ENCODE measurements around the gene TUBE1.
A peak's percentile ranks its signal among the peaks of the same experiment; 100 is the strongest.
"Not testable (repeated sequence)": the region's sequence is repeated elsewhere in the genome, so short reads cannot be mapped to it uniquely, and the experiment has no call there.

TUBE1 gene, protein sequence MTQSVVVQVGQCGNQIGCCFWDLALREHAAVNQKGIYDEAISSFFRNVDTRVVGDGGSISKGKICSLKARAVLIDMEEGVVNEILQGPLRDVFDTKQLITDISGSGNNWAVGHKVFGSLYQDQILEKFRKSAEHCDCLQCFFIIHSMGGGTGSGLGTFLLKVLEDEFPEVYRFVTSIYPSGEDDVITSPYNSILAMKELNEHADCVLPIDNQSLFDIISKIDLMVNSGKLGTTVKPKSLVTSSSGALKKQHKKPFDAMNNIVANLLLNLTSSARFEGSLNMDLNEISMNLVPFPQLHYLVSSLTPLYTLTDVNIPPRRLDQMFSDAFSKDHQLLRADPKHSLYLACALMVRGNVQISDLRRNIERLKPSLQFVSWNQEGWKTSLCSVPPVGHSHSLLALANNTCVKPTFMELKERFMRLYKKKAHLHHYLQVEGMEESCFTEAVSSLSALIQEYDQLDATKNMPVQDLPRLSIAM

DNA sequence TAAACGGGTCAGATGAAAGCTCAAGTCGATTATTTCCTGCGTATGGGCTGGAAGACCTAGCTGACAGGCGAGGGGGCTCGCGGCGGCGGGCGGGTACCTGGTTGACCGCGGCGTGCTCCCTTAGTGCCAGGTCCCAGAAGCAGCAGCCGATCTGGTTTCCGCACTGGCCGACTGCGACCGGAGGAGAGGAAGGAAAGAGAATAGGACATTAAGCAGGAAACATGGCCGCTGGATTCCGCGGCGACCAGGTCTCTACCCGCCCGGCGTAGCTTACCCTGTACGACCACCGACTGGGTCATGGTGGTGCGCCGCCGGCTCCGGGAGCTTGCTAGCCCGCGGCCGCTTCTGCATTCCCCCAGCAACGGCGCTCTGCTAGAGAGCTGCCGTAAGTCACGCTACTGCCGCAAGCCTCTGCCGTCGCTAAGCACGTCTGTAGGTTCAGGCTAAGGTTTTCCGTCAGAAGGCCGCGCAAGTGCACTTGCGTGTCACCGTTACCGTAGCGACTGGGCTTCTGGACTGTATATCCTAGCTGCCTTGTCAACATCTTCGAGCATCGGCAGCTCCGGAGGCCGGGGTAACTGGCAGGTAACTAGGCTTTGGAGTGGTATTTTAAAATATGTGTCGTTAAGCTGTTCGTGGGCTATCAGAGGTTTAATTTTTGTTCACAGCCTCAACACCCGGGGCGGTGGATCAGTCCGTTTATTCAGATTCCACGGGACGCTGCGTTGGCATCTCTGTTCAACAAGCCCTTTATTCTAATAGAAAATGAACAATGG is at the start of gene TUBE1, which contains the start of gene FAM229B:
TUBE1 (minus strand) TSS at position 347 of the 776 bp plus-strand sequence; CDS start at position 299, 48 bp downstream.
FAM229B (plus strand) TSS at position 456 of the 776 bp plus-strand sequence. CDS start 11,693 bp downstream, outside the sequence.
- peak; percentile 90 for DNase-seq

DNA sequence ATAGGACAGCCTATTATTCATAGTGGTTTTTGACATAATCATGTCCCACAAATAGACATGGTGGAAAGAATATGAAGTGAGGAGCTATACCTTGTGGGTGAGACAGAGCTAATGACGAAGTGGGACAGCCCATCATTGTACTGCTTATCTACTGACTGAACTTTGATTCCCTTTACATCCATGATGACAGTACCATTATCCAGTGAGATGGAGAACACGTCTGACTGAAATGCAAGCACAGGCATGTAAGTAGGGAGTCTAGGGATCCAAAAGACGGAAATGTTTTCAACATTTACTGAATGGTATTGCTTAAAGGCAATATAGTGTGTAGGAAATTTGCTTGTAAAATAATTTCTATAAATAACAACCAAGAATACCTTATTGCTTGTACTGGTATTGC is 43.6 kb upstream of the TUBE1 start:
- DNase-seq, result no peak

DNA sequence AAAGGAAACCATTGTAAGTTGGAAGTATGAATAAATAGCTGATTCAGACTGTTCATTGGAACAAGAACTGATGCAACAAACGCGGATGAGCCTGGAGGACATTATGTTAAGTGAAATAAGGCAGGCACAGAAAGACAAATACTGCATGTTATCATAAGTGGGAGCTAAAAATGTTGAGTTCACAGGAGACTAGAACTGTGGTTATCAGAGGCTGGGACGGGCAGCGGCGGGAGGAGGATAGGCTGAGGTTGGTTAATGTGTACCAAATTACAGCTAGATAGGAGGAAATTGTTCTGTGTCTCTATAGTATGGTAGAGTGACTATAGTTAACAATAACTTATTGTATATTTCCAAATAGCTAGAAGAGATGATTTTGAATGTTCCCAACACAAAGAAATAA is 40.9 kb upstream of the TUBE1 start:
- DNase-seq, result no peak

DNA sequence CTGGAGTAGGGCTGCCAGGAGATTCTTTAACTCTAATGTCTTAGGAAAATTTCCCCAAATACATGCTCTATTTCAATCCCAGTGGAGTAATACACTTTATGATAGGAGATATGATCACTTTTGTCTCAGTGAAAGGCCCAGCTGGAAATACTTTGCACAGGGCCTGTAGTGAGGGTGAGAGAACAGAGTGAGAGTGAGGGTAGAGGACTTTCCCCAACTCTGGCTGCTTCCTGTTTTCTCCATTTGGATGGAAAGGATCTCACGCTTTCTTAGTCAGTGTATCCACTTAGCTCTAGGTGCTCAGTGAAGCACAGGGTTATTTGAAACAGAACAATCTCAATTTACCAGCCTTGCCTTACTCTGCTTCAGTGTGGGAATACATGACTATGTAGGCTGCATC is 36.7 kb upstream of the TUBE1 start:
- DNase-seq, result no peak

DNA sequence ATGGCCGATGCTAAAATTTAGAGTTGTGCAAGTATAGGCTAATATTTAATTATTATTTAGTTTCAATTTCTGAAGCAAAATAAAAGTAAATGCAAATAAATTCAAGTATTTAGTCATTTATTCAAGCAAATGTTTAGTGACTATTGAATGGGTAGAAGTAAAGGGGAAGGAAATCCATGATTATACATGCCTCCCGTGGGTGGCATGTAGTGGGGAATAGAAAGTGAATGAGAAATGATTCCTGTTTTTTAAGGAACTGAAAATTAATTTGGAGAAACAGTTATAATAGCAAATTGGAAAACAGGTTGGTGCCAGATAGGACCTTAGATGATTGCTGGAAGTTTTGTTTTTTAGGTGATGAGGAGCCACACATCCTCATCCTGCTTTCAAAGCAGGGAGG is 35.5 kb upstream of the TUBE1 start:
- DNase-seq, result no peak

DNA sequence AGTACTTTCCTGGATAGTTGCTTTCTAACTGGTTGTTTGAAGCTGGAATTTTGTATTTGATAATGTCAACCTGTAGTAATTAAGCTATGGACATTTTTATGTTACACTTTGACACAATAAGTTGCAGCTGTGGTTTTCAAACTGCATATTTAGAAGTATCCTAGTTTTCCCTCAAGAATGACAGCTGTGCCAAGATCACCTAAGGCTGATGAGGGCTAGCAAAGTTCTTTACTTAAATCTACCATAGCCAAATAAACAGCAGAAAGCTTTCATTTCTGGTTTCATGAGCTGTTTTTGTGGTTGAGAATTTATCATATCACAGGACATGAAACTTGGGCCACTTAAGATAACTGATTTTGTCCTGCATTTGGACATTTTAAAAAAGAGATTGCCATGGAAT is 30.8 kb upstream of the TUBE1 start:
- DNase-seq, result no peak

DNA sequence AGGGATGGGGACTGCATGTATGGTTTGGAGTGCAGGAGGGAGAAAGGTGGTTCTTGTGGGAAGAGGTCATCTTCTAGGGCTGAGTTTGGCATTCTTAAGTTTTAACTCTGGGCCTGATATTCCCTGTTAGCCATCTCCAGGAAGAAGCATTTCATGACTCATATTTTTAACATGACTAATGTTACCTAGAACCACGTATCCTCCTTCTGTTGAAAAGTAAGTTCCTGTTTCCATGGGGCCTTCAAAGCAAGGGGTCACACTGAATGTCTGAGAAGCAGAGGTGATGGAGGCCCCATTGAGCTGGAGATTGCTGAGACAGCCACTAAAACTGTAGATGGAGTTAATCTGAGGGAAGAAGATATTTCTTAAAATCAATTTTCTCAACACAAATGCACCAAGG is 30.3 kb upstream of the TUBE1 start:
- DNase-seq, result no peak

DNA sequence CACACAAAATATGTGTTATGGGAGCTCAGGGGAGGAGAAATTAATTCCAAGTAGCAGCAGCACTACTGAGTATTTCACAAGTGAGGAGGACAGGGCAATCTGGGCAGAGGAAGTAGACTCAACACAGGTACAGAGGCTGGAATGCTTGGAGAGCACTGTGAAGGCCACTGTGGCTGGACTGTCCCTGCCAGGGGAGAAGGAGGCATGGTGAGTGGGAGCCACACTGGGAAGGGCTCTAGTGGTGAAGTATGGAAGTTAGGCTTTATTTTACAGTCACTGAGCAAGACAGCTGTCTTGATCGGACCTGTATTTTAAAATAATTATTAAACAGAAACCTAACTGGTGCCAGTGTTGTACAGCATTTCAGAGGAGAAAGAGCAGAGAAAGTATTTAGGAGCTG is 28.9 kb upstream of the TUBE1 start:
- no peak for DNase-seq

DNA sequence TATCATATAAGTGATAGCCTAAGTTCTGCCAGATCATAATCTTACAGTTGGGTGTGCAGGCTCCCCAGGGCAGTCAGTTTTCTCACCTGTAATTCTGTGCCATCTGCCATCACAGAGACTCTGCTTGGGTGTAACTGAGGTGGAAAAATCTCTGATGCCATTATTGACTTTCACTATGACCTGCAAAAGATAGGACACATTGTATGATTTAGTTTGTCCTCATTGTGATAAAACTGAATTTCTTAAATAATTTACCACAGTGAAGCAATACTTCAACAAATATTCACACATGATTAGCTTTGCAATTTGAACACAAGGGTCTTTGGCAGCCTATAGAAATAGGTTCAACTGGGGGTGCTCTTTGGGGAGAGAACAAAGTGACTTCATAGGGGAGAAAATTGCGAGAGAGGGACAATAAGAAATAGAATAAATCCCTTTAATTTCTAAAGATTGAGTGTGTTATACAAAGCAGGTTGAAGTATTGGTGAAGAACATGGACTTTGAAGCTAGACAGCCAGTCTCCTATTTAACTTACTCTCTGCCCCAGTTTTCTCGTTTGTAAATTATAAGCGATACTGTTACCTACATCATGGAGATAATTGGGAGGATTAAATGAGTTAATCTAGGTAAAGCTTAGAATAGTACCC is 27.4 kb upstream of the TUBE1 start:
- no peak for DNase-seq

DNA sequence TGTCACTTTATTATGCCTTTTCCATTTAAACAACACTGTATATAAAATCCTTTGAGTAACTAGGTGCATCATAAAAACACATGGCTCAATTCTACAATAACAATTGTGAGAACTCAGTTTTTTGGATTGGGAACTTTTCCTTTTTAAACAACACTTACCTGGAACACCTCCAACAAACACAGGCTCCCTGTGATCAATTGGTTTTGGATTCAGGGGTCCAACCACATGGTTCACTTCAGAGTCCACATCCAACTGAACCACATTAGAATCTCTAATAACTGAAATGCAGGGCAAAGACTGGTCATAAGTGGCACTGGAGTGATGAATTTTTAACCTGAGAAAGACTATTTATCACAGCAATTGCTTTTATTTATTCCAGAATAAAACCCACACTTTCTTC is 26.6 kb upstream of the TUBE1 start:
- DNase-seq, result no peak

DNA sequence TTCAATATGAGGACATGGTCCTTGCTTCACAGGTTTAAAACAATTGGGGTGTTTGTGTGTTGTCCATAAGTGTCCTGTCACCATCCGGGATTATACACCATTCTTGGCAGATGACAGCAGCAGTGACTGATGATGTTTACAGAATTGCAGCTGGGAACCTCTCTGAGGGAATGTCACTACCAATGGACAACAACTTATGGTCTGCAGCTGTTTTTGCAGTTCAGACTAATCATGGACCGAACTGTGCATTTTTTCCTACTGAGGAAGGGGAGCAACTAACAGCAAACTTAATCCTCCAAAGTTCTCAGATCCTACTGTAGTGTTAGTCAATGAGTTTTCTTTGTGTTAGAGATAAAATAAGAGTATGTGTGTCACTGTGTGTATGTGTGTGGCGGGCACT is 26.1 kb upstream of the TUBE1 start:
- DNase-seq, result no peak

DNA sequence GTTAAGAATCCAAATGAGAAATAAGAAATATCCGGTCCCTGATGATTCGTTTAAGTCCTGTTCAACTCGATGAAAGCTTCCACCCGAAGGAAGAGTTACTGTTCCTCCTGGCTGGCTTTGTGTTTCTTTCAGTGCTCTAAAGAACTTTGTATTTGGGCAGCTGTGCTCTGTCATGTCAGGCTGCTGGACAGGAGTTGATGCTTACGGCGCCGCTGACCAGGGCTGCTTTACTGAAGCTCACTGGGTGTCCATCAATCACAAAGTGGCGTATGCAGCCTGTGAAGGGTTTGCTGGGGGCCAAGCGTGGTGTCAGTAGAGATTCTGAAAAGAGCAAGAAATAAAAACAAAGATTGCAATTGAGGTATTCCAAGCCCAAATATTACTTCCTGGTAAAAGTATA is 22.0 kb upstream of the TUBE1 start:
- DNase-seq, result no peak

DNA sequence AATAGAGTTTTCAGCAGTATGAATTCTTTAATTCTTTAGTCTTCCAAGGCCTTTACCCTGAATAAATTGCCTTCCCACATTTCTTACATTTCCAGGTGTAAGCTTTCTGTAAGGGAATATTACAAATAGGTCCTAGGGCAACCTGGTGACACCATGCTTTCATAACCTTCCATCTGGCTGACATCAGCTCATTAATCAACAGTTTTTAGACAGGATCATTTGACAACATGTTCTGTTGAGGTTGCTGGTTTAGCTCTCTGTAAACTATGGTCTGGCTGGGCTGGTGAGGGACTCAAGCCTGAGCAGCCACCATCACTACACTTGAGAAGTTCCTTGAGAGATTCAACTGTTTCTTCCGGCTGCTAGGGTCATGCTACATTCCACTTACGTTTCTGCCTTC is 19.3 kb upstream of the TUBE1 start:
- DNase-seq, result no peak

DNA sequence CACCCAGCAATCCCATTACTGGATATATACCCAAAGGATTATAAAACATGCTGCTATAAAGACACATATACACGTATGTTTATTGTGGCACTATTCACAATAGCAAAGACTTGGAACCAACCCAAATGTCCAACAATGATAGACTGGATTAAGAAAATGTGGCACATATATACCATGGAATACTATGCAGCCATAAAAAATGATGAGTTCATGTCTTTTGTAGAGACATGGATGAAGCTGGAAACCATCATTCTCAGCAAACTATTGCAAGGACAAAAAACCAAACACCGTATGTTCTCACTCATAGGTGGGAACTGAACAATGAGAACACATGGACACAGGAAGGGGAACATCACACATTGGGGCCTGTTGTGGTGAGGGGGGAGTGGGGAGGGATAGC is 18.7 kb upstream of the TUBE1 start:
- DNase-seq, result not testable (repeated sequence)

DNA sequence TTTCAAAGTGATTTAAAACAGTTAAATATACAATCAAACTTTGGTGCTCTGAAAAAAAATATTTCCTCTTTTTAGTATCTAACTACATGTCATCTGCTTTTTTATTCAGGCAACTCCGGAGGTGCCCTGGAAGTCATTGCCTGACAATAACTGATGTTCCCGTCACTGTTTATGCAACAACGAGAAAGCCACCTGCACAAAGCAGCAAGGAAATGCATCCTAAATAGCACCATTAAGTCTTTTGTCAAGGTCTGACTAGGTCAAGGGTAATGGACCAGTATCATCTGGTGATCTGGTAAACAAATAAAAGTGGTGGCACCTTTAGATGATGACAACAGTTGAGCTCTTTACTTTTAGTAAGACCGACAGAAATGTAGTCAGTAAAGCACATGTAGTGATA is 13.3 kb upstream of the TUBE1 start:
- DNase-seq, result no peak

DNA sequence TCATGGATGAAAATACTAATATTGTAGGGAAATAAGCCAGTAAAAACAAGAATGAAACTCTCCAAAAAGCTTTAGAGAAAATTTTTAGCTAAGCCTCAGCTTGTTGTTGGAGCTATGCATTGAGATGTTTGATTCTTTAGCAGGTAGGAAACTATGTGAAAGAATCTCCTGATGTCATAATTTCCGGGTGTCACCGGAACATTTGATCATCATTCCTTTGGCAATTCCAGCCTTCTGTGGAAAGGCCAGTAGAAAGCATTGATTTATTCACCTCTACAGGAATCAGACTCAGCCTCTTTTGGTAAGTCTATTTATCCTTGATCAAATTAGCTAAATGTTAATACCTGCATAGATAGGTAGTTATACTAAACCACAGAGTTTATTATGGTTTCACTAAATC is 9.6 kb upstream of the TUBE1 start:
- no peak for DNase-seq

DNA sequence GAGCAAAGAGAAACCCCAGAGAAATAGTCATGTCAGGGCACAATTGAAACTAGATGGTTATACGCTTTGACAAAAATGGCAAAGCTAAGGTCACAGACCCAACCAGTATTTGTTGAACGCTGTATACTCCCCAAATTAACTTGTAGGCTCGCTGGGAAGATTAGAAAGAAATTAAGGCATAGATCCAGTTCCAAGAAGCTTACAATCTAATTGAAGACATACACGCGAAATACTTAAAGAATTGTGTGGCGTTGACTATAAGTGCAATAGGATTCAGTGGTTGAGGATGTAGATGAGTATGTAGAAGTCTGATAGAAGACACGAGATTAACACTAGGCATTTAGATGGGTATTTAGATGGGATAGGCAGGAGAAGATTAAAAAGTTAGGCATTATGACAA is 634 bp upstream of the TUBE1 start:
- no peak for DNase-seq

DNA sequence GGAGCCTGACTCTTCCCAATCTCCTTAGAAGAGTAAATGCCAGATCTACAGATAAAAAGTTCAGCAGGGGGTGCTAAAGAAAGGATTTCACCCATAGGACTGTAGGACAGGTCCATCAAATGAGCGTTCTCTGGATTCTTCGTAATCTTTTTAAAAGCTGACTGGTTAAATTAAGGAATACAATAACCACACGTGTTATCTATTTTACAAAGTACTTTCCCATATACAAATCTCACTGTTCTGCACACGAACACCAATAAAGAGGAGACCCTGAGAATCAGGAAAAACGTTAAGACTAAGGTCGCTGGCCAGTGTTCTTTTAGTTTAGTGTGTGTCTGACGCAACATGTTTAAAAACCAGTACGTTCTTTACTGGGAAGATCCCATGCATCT is 542 bp downstream of the TUBE1 start:
- DNase-seq, result peak; percentile 40

DNA sequence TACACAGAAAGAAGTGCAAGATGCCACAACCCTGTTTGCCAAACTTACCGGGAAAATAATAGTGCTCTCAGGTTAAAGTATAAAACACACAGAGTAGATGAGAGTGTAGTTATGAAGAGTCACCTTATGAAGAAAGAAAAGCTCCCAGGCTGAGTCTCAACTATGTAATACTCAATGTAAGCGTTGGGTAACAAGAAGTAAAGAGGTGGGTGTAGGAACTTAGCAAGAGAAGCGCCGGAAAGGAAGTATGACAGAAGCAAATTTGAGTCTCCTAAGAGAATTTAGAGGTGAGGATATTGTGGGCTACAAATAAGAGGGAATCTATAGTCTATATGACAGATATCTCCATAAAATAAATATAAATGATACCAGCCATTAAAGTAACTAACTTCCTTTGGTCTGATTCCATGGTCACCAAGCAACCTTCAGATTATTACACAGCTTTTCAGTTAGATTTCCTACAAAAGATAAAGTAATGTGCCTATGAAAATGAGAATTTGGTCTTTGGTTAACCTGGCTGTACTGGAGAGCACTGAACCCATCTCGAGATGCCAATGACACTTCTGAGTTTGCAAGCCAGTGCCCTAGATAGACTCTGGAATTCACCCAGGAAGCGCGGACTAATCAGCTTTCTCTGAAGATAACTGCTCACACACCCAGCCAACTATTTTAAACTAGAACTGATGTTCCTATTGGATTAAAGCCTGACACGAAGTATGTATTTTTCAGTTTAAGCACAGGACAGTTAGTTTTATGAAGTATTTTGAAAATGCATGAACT is 1.8 kb downstream of the TUBE1 start:
- DNase-seq, result no peak

DNA sequence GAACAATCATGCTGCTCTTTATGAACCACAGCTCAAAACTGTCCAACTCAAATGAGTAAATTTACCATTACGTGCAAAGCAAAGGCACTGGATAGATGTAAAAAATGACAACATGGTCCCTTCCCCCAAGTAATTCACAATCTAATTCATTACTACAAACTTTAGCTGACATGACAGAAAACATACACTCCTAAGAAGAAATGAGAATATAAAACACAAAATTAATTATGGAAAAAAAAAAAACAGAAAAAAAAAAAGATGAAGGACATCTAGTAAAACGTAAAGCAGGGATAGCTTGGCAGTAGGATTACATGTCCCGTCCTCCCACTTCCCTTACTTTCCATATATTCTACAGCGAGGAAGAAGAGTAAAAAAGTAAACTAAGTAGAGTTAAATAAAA is 5.7 kb downstream of the TUBE1 start:
- DNase-seq, result no peak

DNA sequence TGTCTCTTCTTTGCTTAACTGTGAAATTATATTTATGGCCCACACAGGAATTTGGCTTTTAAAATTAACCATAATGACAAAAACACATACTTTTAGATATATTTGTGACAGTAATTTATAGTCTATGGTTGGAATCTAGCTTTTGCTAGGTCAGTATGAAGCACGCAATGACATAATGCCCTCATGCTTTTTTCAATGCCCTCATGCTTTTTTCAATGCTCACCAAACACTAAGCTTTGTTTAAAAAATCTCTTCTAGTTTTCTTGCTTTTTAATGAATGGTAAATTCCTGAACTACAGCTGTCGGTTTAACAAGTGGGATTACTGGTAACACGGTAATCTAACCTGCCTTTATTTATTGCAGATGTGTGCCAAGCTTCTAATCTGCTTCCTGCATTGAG is 20.7 kb downstream of the TUBE1 start:
- no peak for DNase-seq

DNA sequence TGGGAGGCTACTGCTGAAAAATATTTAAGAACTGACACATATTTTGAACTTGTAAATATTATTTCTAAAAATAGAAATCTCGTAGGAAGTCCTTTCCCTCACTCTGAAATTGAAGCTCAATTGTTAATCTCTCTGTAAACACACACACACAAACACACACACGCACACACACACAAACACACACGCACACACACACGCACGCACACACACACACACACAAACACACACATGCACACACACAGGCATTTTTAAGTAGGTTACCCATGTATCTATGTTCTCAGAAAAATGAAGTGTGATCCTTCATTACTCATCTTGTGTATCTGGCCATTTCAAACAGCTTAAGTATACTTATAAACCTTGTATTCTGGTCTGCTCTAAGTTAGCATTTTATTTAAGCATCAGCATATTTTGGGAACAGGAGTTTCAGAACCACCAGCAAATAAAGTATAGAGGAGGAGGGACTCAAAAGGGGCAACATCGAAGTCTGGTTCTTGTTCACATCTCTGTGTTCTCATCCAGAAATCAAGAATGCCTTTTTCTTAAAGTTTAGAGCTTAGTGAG is 21.8 kb downstream of the TUBE1 start:
- no peak for DNase-seq

DNA sequence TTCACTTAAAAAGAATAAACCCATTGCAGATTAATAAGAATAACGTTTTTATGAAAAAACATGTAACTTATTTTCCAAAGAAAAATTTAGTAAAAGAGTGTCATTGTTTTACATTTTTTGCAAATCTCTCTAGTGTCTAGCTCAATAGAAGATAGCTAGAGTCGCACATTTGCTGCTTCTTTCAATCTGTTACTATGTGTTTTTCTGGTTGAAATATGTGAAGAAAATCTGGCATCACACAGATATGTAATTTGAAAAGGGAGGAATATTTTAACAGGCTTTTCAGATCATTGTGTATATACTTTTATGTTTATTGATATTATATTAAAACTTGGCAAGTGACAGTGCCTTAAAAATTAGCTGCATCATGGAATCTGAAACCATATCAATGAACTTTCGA is 24.3 kb downstream of the TUBE1 start:
- no peak for DNase-seq

All from NCI-H1694 treated with DMSO at 0.1 percent for 48 hours (cell line).